ENCODE measurements around the gene AHNAK2.

Gene AHNAK2

DNA sequence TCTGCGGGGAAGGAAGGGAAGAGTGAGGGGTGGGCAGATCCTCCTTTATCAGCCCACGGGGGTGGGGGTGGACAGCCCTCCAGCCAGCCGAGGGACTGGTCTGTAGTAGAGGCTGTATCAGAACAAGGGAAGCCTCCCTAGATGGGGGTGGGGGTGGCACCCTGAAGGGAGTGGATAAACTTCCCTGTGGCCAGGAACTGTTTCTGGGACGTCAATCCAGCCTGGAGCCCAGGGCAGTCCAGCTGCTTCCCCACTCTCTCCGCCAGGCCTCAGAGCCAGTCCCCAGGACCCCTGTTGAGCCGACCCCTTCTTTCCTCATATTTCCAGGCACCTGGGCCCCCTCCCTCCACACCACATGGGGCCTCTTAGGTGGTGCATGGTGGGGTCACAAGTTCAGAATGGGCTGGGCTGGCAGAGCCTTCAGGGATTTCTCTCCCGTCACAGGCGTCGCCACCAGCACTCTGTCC lies 46.8 kb downstream of the AHNAK2 start:
- H3K27me3 ChIP-seq: peaks cover 57% of the 10 kb centered on the region
- H3K4me3 ChIP-seq (ENCODE audit: low read depth in 1 of 2, low read length in 1 of 2): no peak overlapping the region
- no peak overlapping the region for H3K27ac ChIP-seq
- H3K4me1 ChIP-seq (ENCODE audit: control insufficient read depth in 1 of 2, insufficient read depth in 1 of 2, low read depth in 1 of 2, low read length in 1 of 2): peaks cover 0 to 9% of the 10 kb centered on the region in 2 experiments
- no peaks in the 10 kb centered on the region for H3K9me3 ChIP-seq
- TF ChIP-seq, protein P1, sequence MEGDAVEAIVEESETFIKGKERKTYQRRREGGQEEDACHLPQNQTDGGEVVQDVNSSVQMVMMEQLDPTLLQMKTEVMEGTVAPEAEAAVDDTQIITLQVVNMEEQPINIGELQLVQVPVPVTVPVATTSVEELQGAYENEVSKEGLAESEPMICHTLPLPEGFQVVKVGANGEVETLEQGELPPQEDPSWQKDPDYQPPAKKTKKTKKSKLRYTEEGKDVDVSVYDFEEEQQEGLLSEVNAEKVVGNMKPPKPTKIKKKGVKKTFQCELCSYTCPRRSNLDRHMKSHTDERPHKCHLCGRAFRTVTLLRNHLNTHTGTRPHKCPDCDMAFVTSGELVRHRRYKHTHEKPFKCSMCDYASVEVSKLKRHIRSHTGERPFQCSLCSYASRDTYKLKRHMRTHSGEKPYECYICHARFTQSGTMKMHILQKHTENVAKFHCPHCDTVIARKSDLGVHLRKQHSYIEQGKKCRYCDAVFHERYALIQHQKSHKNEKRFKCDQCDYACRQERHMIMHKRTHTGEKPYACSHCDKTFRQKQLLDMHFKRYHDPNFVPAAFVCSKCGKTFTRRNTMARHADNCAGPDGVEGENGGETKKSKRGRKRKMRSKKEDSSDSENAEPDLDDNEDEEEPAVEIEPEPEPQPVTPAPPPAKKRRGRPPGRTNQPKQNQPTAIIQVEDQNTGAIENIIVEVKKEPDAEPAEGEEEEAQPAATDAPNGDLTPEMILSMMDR (IDR thresholded peaks at IDR 0.05): no peak
- H3K36me3 ChIP-seq: no peaks in the 10 kb centered on the region

GRCh38 chr14:104930526-104931303 lies 47.5 kb downstream of the AHNAK2 start:
- TF ChIP-seq, protein P1 (IDR thresholded peaks at IDR 0.05): no peak
- Histone ChIP-seq H3K9me3 (no peaks in the 10 kb centered on the region), H3K36me3 (no peaks in the 10 kb centered on the region), H3K4me1 (ENCODE audit: control insufficient read depth in 1 of 2, insufficient read depth in 1 of 2, low read depth in 1 of 2, low read length in 1 of 2) (peaks cover 0 to 9% of the 10 kb centered on the region in 2 experiments), H3K27me3 (peaks cover 53% of the 10 kb centered on the region), H3K4me3 (ENCODE audit: low read depth in 1 of 2, low read length in 1 of 2) (no peak overlapping the region), H3K27ac (no peak overlapping the region)

GRCh38 chr14:104929268-104930230 lies 48.6 kb downstream of the AHNAK2 start:
- TF ChIP-seq, protein P1 (IDR thresholded peaks at IDR 0.05): no peak
- H3K4me3 ChIP-seq (ENCODE audit: low read depth in 1 of 2, low read length in 1 of 2): no peak overlapping the region
- no peaks in the 10 kb centered on the region for H3K36me3 ChIP-seq
- peaks cover 49% of the 10 kb centered on the region for H3K27me3 ChIP-seq
- H3K9me3 ChIP-seq: no peaks in the 10 kb centered on the region
- no peak overlapping the region for H3K27ac ChIP-seq
- peaks cover 0 to 9% of the 10 kb centered on the region in 2 experiments for H3K4me1 ChIP-seq (ENCODE audit: control insufficient read depth in 1 of 2, insufficient read depth in 1 of 2, low read depth in 1 of 2, low read length in 1 of 2)

GRCh38 chr14:104928391-104929133 lies 49.6 kb downstream of the AHNAK2 start:
- no peak overlapping the region for H3K27ac ChIP-seq
- TF ChIP-seq, protein P1 (IDR thresholded peaks at IDR 0.05): no peak
- no peaks in the 10 kb centered on the region for H3K36me3 ChIP-seq
- H3K4me3 ChIP-seq (ENCODE audit: low read depth in 1 of 2, low read length in 1 of 2): no peak overlapping the region
- peaks cover 0 to 9% of the 10 kb centered on the region in 2 experiments for H3K4me1 ChIP-seq (ENCODE audit: control insufficient read depth in 1 of 2, insufficient read depth in 1 of 2, low read depth in 1 of 2, low read length in 1 of 2)
- no peaks in the 10 kb centered on the region for H3K9me3 ChIP-seq
- peaks cover 40% of the 10 kb centered on the region for H3K27me3 ChIP-seq

DNA sequence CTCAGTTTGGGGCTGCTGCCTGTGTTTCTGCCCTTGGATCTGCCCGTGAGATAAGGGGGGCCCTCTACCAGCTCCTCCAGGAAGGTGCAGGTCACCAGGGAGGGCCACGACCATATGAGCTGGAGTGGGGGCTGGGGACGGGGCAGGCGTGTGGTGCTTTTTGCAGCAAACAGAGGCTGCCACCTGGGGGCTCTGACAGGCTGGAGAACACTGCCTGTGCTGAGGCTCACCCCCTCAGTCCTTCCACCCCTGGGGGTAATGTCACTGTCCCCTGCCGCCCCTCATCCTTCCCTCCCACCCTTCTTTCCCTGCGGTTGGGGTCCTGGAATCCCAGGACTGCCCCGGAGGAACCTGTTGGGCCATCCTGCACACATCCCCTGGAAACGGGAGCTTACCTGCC lies 50.3 kb downstream of the AHNAK2 start:
- H3K4me3 ChIP-seq (ENCODE audit: low read depth in 1 of 2, low read length in 1 of 2): no peak overlapping the region
- TF ChIP-seq, protein P1 (IDR thresholded peaks at IDR 0.05): no peak
- H3K27me3 ChIP-seq: peaks cover 33% of the 10 kb centered on the region
- no peaks in the 10 kb centered on the region for H3K9me3 ChIP-seq
- H3K27ac ChIP-seq: no peak overlapping the region
- H3K4me1 ChIP-seq (ENCODE audit: control insufficient read depth in 1 of 2, insufficient read depth in 1 of 2, low read depth in 1 of 2, low read length in 1 of 2): peaks cover 0 to 3% of the 10 kb centered on the region in 2 experiments
- H3K36me3 ChIP-seq: no peaks in the 10 kb centered on the region
